Endothelial cell of umbilical vein (primary cell): Measurements from ENCODE around the gene UNC5C. TPM values are rescaled to one million over a fixed set of nuclear protein-coding genes. Genes with fewer than 3 reads are reported as not detected.

ENCODE experiments used
- BruUV-seq: library from RNA; stranded (reverse); fragments of 400-500 nt; replicated peaks from 2 replicates; lab custom pipeline; 2021; lab: Mats Ljungman, UMichigan
- CTCF ChIA-PET: fragments of 300-600, 350-600 bp; sonication (Branson Sonifier 250); formaldehyde crosslinking; loops from one replicate; lab custom pipeline; 2021; ENCODE audit warnings: antibody characterized with exemption, inconsistent platforms; lab: Charles Lee
- POLR2A ChIA-PET: fragments of 300-600, 350-600 bp; sonication (Branson Sonifier 250); formaldehyde crosslinking; loops from one replicate; lab custom pipeline; 2021; ENCODE audit warnings: antibody characterized with exemption, inconsistent platforms; lab: Charles Lee
- DNase-seq: peaks from one replicate; pipeline ENCODE4 v3.0.0-alpha.2; 2011; ENCODE audit warnings: low read depth, low spot score
- FAIRE-seq: peaks from 2 replicates; lab custom pipeline; 2011; peaks lifted over from hg19 to GRCh38; lab: Jason Lieb, UNC
- H2AFZ ChIP-seq: 2 replicates; pipeline ENCODE4 v1.6.0; 2012; ENCODE audit warnings: low read depth, low read length, control low read depth, inconsistent platforms
- H3K27ac ChIP-seq: 2 replicates; pipeline ENCODE4 v1.5.1; 2011; ENCODE audit warnings: low read depth, mild to moderate bottlenecking, control low read depth, low read length, moderate library complexity; ENCODE audit not compliant: insufficient read depth
- H3K27me3 ChIP-seq, 2 experiments: 2 replicates each; pipeline versions ENCODE4 v1.6.0 to v1.6.1; 2011; ENCODE audit warnings: low read length in 2 of 2, mixed read lengths in 1 of 2; ENCODE audit not compliant: control insufficient read depth in 2 of 2, insufficient read depth in 2 of 2
- H3K36me3 ChIP-seq, 2 experiments: 2 replicates in 1 of 2; 3 replicates in 1 of 2; pipeline ENCODE4 v1.5.1; 2011; ENCODE audit warnings: low read length in 2 of 2, mild to moderate bottlenecking in 1 of 2, moderate library complexity in 1 of 2; ENCODE audit not compliant: control insufficient read depth in 2 of 2, insufficient read depth in 2 of 2; ENCODE audit errors: extremely low read depth in 1 of 2
- H3K4me1 ChIP-seq: 3 replicates; pipeline ENCODE4 v1.5.1; 2011; ENCODE audit warnings: mild to moderate bottlenecking, low read length; ENCODE audit not compliant: control insufficient read depth, insufficient read depth; ENCODE audit errors: extremely low read depth
- H3K4me2 ChIP-seq: 2 replicates; pipeline ENCODE4 v1.6.1; 2011; ENCODE audit warnings: low read length, control low read depth, mixed read lengths; ENCODE audit not compliant: insufficient read depth
- H3K4me3 ChIP-seq, 3 experiments: fragments of 200-600 bp in 1 of 3; sonication (generic), shearing (Covaris generic) in 1 of 3; replicated peaks in 1 of 3; 2 replicates each; pipeline ENCODE4 v1.5.1; 2011 to 2016; ENCODE audit warnings: control low read depth in 3 of 3, low read length in 3 of 3, mild to moderate bottlenecking in 2 of 3, inconsistent platforms in 1 of 3, low read depth in 1 of 3, moderate library complexity in 1 of 3; ENCODE audit not compliant: insufficient read depth in 1 of 3
- H3K79me2 ChIP-seq: 2 replicates; pipeline ENCODE4 v1.6.0; 2012; ENCODE audit warnings: low read length, inconsistent platforms; ENCODE audit not compliant: control insufficient read depth, insufficient read depth
- H3K9ac ChIP-seq: replicated peaks from 2 replicates; pipeline ENCODE3; 2011; ENCODE audit warnings: low read length, control low read depth; ENCODE audit not compliant: insufficient read depth; ENCODE audit errors: extremely low read depth
- H3K9me1 ChIP-seq: replicated peaks from 3 replicates; pipeline ENCODE4 v1.6.0; 2011; ENCODE audit warnings: mild to moderate bottlenecking, low read length; ENCODE audit not compliant: control insufficient read depth, insufficient read depth; ENCODE audit errors: extremely low read depth
- H3K9me3 ChIP-seq: replicated peaks from 2 replicates; pipeline ENCODE4 v1.5.1; 2012; ENCODE audit warnings: low read length, inconsistent platforms; ENCODE audit not compliant: control insufficient read depth, insufficient read depth
- H4K20me1 ChIP-seq: replicated peaks from 2 replicates; pipeline ENCODE3; 2011; ENCODE audit warnings: mild to moderate bottlenecking, low read length; ENCODE audit not compliant: control insufficient read depth, insufficient read depth; ENCODE audit errors: extremely low read depth
- CTCF ChIP-seq, 2 donors: IDR thresholded peaks; 1 replicate in 1 of 2; 2 replicates in 1 of 2; pipeline ENCODE4 v1.5.1; 2011; ENCODE audit warnings: low read length in 2 of 2, mild to moderate bottlenecking in 2 of 2, moderate library complexity in 2 of 2, control low read depth in 1 of 2, inconsistent platforms in 1 of 2, low read depth in 1 of 2; ENCODE audit not compliant: insufficient read depth in 1 of 2; ENCODE audit errors: extremely low read depth in 1 of 2
- EZH2 ChIP-seq: IDR thresholded peaks from 2 replicates; pipeline ENCODE4 v1.6.1; 2012; ENCODE audit warnings: borderline replicate concordance, low read depth, mild to moderate bottlenecking, moderate library complexity, low read length, inconsistent platforms; ENCODE audit not compliant: severe bottlenecking
- FOS ChIP-seq: IDR thresholded peaks from 2 replicates; pipeline ENCODE4 v1.6.1; 2011; ENCODE audit warnings: mild to moderate bottlenecking, low read length, moderate library complexity, borderline replicate concordance; ENCODE audit not compliant: insufficient read depth
- GATA2 ChIP-seq: IDR thresholded peaks from 2 replicates; pipeline ENCODE4 v1.7.0; 2011; ENCODE audit warnings: low read depth, mild to moderate bottlenecking, moderate library complexity, mixed read lengths, low read length; ENCODE audit not compliant: insufficient read length, insufficient read depth
- JUN ChIP-seq: IDR thresholded peaks from 2 replicates; pipeline ENCODE4 v1.6.1; 2011; ENCODE audit warnings: borderline replicate concordance, low read depth; ENCODE audit not compliant: insufficient read length, insufficient read depth
- MAX ChIP-seq: IDR thresholded peaks from 2 replicates; pipeline ENCODE4 v1.6.1; 2011; ENCODE audit not compliant: insufficient read depth, insufficient read length
- MYC ChIP-seq: IDR thresholded peaks from one replicate; pipeline ENCODE4 v1.6.1; 2011; ENCODE audit warnings: mild to moderate bottlenecking, low read depth, low read length
- POLR2A ChIP-seq: IDR thresholded peaks from 2 replicates; pipeline ENCODE4 v1.6.1; 2012; ENCODE audit warnings: low read depth, mild to moderate bottlenecking, control low read depth, low read length
- POLR2AphosphoS5 ChIP-seq: IDR thresholded peaks from 2 replicates; pipeline ENCODE4 v1.6.1; 2012; ENCODE audit warnings: low read depth, mild to moderate bottlenecking, control low read depth, low read length, moderate library complexity; ENCODE audit not compliant: insufficient read depth
- dilution Hi-C: fragments of 300-500 bp; cut with MboI; formaldehyde crosslinking; loops from one replicate; pipeline ENCODE4 v1.15.0; 2019; ENCODE audit warnings: low sequenced_read_pairs; ENCODE audit not compliant: extremely low pct_ligation_motif_present
- intact Hi-C: fragments of 100-400 bp; cut with micrococcal nuclease; formaldehyde crosslinking; loops from one replicate; pipeline ENCODE4 v1.10.0; 2022
- polyA plus RNA-seq, 4 experiments: library from polyadenylated mRNA; depleted of rRNA in 3 of 4; stranded (reverse) in 3 of 4; unstranded in 1 of 4; fragments of >200 nt; gene quantifications; 2 replicates each; pipeline versions ENCODE4 v1.2.1 to v1.2.3, GENCODE V29; 2011 to 2012; ENCODE audit warnings: missing spikeins in 1 of 4
- total RNA-seq: library from RNA; stranded (reverse); gene quantifications from 2 replicates; pipeline ENCODE4 v1.2.3, GENCODE V29; 2021

UNC5C gene
- total and polyA plus RNA-seq, 2 donors (not counting 3 experiments of a cell fraction or from before 2014, with no cell fraction given): 0.44 to 0.53 TPM

GRCh38 chr4:95283320-95283719 lies 265.5 kb downstream of the UNC5C start:
- Histone ChIP-seq H3K9me3 (no peaks in the 10 kb centered on the region), H3K79me2 (no peaks in the 10 kb centered on the region), H3K4me1 (no peaks in the 10 kb centered on the region), H2AFZ (no peak overlapping the region), H3K27me3 (no peaks in the 10 kb centered on the region), H3K4me3 (no peak overlapping the region), H3K4me2 (no peak overlapping the region), H3K27ac (no peak overlapping the region), H3K36me3 (no peaks in the 10 kb centered on the region), H3K9ac (no peak overlapping the region), H4K20me1 (no peaks in the 10 kb centered on the region), H3K9me1 (no peaks in the 10 kb centered on the region)
- intact Hi-C loops: no loop called here
- ChIA-PET POLR2A (no interaction called here), CTCF (no interaction called here)
- dilution Hi-C loops: no loop called here
- TF ChIP-seq MYC: no peak
- no peak for TF ChIP-seq CTCF (IDR thresholded peaks at IDR 0.05; ENCODE audit: extremely low read depth in 1 of 2, insufficient read depth in 1 of 2, low read depth in 1 of 2, low read length in 2 of 2)
- no peak for TF ChIP-seq POLR2AphosphoS5
- TF ChIP-seq MAX: no peak
- TF ChIP-seq EZH2: no peak
- no peak for TF ChIP-seq POLR2A
- TF ChIP-seq JUN: no peak
- TF ChIP-seq FOS: no peak
- no peak for TF ChIP-seq GATA2
- no peak for FAIRE-seq
- no TSS peak for BruUV-seq
- no peak for DNase-seq
